K562 (cell line): ENCODE data around the gene PACSIN3. TPM values are rescaled to one million over a fixed set of nuclear protein-coding genes. Genes with fewer than 3 reads are reported as not detected.

ENCODE experiments used
- ATAC-seq: fragments of 200-7000 bp; cut with Tn5 transposase; 3 replicates; pipeline ENCODE4 v1.9.1; 2020; ENCODE audit warnings: moderate library complexity
- BruUV-seq: library from RNA; stranded (reverse); fragments of 400-500 nt; replicated peaks from 2 replicates; lab custom pipeline; 2021; lab: Mats Ljungman, UMichigan
- CTCF ChIA-PET: fragments of 300-600 bp; formaldehyde crosslinking; extraction: SDS; loops from one replicate; lab custom pipeline; 2021; ENCODE audit warnings: low intra/inter-chr PET ratio; lab: Yijun Ruan, JAX
- POLR2A ChIA-PET: fragments of 300-600, 350-650 bp; sonication (Branson Sonifier 250); formaldehyde crosslinking; extraction: SDS; loops from one replicate; lab custom pipeline; 2021; ENCODE audit warnings: antibody characterized with exemption, inconsistent platforms; lab: Yijun Ruan, JAX
- DNase-seq, 4 experiments: peaks; one replicate each; pipeline versions ENCODE4 v3.0.0 to v3.0.0-alpha.2; 2011 to 2018; ENCODE audit warnings: low spot score in 3 of 4, mixed read lengths in 3 of 4; ENCODE audit errors: extremely low read depth in 1 of 4
- FAIRE-seq: peaks from 2 replicates; lab custom pipeline; 2011; peaks lifted over from hg19 to GRCh38; lab: Jason Lieb, UNC
- H2AFZ ChIP-seq: 2 replicates; pipeline ENCODE4 v1.6.0; 2011; ENCODE audit warnings: low read depth, low read length, control low read depth, inconsistent platforms
- H3K27ac ChIP-seq: fragments of 200-600 bp; 3 replicates; pipeline ENCODE4 v1.8.0; 2011; ENCODE audit warnings: low read depth, mild to moderate bottlenecking, control low read depth, inconsistent platforms, low read length, moderate library complexity, mixed read lengths; ENCODE audit errors: extremely low read depth
- H3K27me3 ChIP-seq, 2 experiments: fragments of 300-600 bp in 1 of 2; 2 replicates in 1 of 2; 3 replicates in 1 of 2; pipeline versions ENCODE4 v1.6.0 to v1.8.0; 2011; ENCODE audit warnings: inconsistent platforms in 2 of 2, low read length in 2 of 2, mild to moderate bottlenecking in 1 of 2, mixed read lengths in 1 of 2, moderate library complexity in 1 of 2; ENCODE audit not compliant: control insufficient read depth in 2 of 2, insufficient read depth in 2 of 2
- H3K36me3 ChIP-seq: fragments of 300-600 bp; 3 replicates; pipeline ENCODE4 v1.8.0; 2011; ENCODE audit warnings: mild to moderate bottlenecking, low read length, inconsistent platforms; ENCODE audit not compliant: control insufficient read depth, insufficient read depth
- H3K4me1 ChIP-seq, 2 experiments: fragments of 200-600 bp in 1 of 2; replicated peaks in 1 of 2; 2 replicates in 1 of 2; 3 replicates in 1 of 2; pipeline versions ENCODE4 v1.5.1 to v1.8.0; 2011; ENCODE audit warnings: inconsistent platforms in 2 of 2, low read length in 2 of 2, mild to moderate bottlenecking in 1 of 2, mixed read lengths in 1 of 2, moderate library complexity in 1 of 2; ENCODE audit not compliant: control insufficient read depth in 2 of 2, insufficient read depth in 2 of 2
- H3K4me2 ChIP-seq: 2 replicates; pipeline ENCODE4 v1.6.1; 2011; ENCODE audit warnings: low read length, control low read depth, inconsistent platforms, mixed read lengths; ENCODE audit not compliant: insufficient read depth
- H3K4me3 ChIP-seq: fragments of 200-600 bp; sonication (generic), shearing (Covaris generic); 2 replicates; pipeline ENCODE4 v1.5.1; 2016; ENCODE audit warnings: control low read depth, inconsistent platforms
- H3K79me2 ChIP-seq: fragments of 200-600 bp; 3 replicates; pipeline ENCODE4 v1.8.0; 2011; ENCODE audit warnings: low read length, inconsistent platforms; ENCODE audit not compliant: control insufficient read depth, insufficient read depth
- H3K9ac ChIP-seq, 2 experiments: 2 replicates each; pipeline versions ENCODE4 v1.6.0 to v1.6.1; 2011; ENCODE audit warnings: low read depth in 2 of 2, low read length in 2 of 2, control low read depth in 1 of 2, inconsistent platforms in 1 of 2, mild to moderate bottlenecking in 1 of 2, mixed read lengths in 1 of 2; ENCODE audit not compliant: insufficient read depth in 1 of 2
- H3K9me1 ChIP-seq: one replicate; pipeline ENCODE4 v1.6.0; 2011; ENCODE audit warnings: inconsistent platforms, mild to moderate bottlenecking, low read length, moderate library complexity; ENCODE audit not compliant: control insufficient read depth, insufficient read depth
- H3K9me3 ChIP-seq: replicated peaks from 2 replicates; pipeline ENCODE4 v1.5.1; 2011; ENCODE audit warnings: low read depth, low read length, inconsistent platforms; ENCODE audit not compliant: control insufficient read depth, insufficient read depth
- H4K20me1 ChIP-seq: replicated peaks from 2 replicates; pipeline ENCODE4 v1.6.1; 2011; ENCODE audit warnings: low read length, inconsistent platforms, mixed read lengths; ENCODE audit not compliant: control insufficient read depth, insufficient read depth
- E2F3 ChIP-seq: fragments of 250-450 bp; sonication (Bioruptor Pico); IDR thresholded peaks from 2 replicates; pipeline ENCODE4 v1.4.0; 2020; ENCODE audit warnings: mild to moderate bottlenecking
- FOXJ3 ChIP-seq: sonication (generic); formaldehyde crosslinking; IDR thresholded peaks from 2 replicates; pipeline ENCODE4 v1.4.0; 2020; ENCODE audit warnings: mild to moderate bottlenecking, missing genetic modification reagents
- GABPB2 ChIP-seq: fragments of 250-450 bp; sonication (Bioruptor Pico); conservative IDR thresholded peaks from 2 replicates; pipeline ENCODE4 v1.5.1; 2021; ENCODE audit warnings: mild to moderate bottlenecking
- GTF3C2 ChIP-seq: IDR thresholded peaks from 3 replicates; pipeline ENCODE4 v1.6.1; 2011; ENCODE audit warnings: borderline replicate concordance, mild to moderate bottlenecking, moderate library complexity; ENCODE audit not compliant: insufficient read length; ENCODE audit errors: extremely low read depth
- HDAC8 ChIP-seq: fragments of 450-650 bp; IDR thresholded peaks from 2 replicates; pipeline ENCODE4 v1.6.1; 2016; ENCODE audit warnings: mild to moderate bottlenecking, missing genetic modification characterization, moderate library complexity, missing compliant biosample characterization
- HSF4 ChIP-seq: fragments of 250-450 bp; sonication (Bioruptor Pico); IDR thresholded peaks from 2 replicates; pipeline ENCODE4 v2.1.2; 2022; ENCODE audit warnings: mild to moderate bottlenecking, moderate library complexity, borderline replicate concordance
- JUND ChIP-seq, 2 experiments: IDR thresholded peaks; 2 replicates in 1 of 2; 3 replicates in 1 of 2; pipeline ENCODE4 v1.6.1; 2011; ENCODE audit warnings: borderline replicate concordance in 2 of 2, low read depth in 2 of 2, low read length in 2 of 2, improper control_type of control experiment in 1 of 2, missing biosample characterization in 1 of 2, missing genetic modification characterization in 1 of 2, missing genetic modification reagents in 1 of 2
- MAX ChIP-seq: sonication (generic); formaldehyde crosslinking; IDR thresholded peaks from 2 replicates; pipeline ENCODE4 v1.9.0; 2022; ENCODE audit warnings: mild to moderate bottlenecking, missing genetic modification reagents
- MAZ ChIP-seq, 2 experiments: fragments of 450-650 bp in 1 of 2; sonication (generic) in 1 of 2; formaldehyde crosslinking; IDR thresholded peaks in 1 of 2; conservative IDR thresholded peaks in 1 of 2; 2 replicates each; pipeline versions ENCODE4 v1.4.0 to v1.5.0; 2020; ENCODE audit warnings: mild to moderate bottlenecking in 1 of 2, missing genetic modification reagents in 1 of 2
- MCM5 ChIP-seq: fragments of 450-650 bp; IDR thresholded peaks from 2 replicates; pipeline ENCODE4 v1.6.1; 2016; ENCODE audit warnings: low read depth
- NFIC ChIP-seq: fragments of 450-650 bp; IDR thresholded peaks from 2 replicates; pipeline ENCODE4 v1.6.1; 2017; ENCODE audit warnings: mild to moderate bottlenecking, inconsistent platforms
- NR3C1 ChIP-seq: sonication (generic); formaldehyde crosslinking; IDR thresholded peaks from 2 replicates; pipeline ENCODE4 v1.8.1; 2022; ENCODE audit warnings: missing genetic modification reagents
- POLR2B ChIP-seq: fragments of 450-650 bp; IDR thresholded peaks from 2 replicates; pipeline ENCODE4 v1.6.1; 2018; ENCODE audit warnings: low read depth; ENCODE audit not compliant: partially characterized antibody
- POLR3A ChIP-seq: IDR thresholded peaks from 2 replicates; pipeline ENCODE4 v1.6.1; 2011; ENCODE audit warnings: borderline replicate concordance, mild to moderate bottlenecking, moderate library complexity; ENCODE audit not compliant: insufficient read length, insufficient read depth; ENCODE audit errors: extremely low read depth
- PTTG1 ChIP-seq: fragments of 450-650 bp; IDR thresholded peaks from 2 replicates; pipeline ENCODE4 v1.6.1; 2016; ENCODE audit warnings: low read depth, mild to moderate bottlenecking, missing genetic modification characterization, missing compliant biosample characterization
- SETDB1 ChIP-seq: IDR thresholded peaks from one replicate; pipeline ENCODE4 v1.6.1; 2012; ENCODE audit warnings: low read length, control low read depth, inconsistent platforms
- SMARCE1 ChIP-seq: fragments of 450-650 bp; IDR thresholded peaks from 2 replicates; pipeline ENCODE4 v1.7.1; 2016; ENCODE audit warnings: mild to moderate bottlenecking
- XRCC3 ChIP-seq: fragments of 450-650 bp; IDR thresholded peaks from 2 replicates; pipeline ENCODE4 v1.6.1; 2017; ENCODE audit warnings: mild to moderate bottlenecking, moderate library complexity
- ZNF217 ChIP-seq: sonication (generic); formaldehyde crosslinking; IDR thresholded peaks from 2 replicates; pipeline ENCODE4 v1.8.0; 2022; ENCODE audit warnings: mild to moderate bottlenecking, missing genetic modification reagents
- WGBS: fragments of 100-300 bp; shearing (Covaris generic); methylation state at CpG from one replicate; pipeline ENCODE4 v1.1.6; 2016; ENCODE audit warnings: low coverage, mixed read lengths; ENCODE audit not compliant: insufficient coverage; ENCODE audit errors: missing lambda C conversion rate; 5-methylcytosine and 5-hydroxymethylcytosine counted together
- in situ Hi-C: fragments of 300-500 bp; cut with MboI; formaldehyde crosslinking; loops from 4 replicates; pipeline ENCODE4 v1.15.0; 2018; ENCODE audit warnings: inconsistent platforms, mixed read lengths
- intact Hi-C: fragments of 100-400 bp; cut with micrococcal nuclease; formaldehyde crosslinking; loops from 2 replicates; pipeline ENCODE4 v1.14.2; 2022
- polyA plus RNA-seq, 8 experiments: library from polyadenylated mRNA; depleted of rRNA in 4 of 8; stranded (reverse) in 5 of 8; unstranded in 3 of 8; fragments of >200 nt; fragmentation: Nextera tagmentation in 2 of 8; fragmentation: Illumina TruSeq in 1 of 8; extraction: Ambion mirVana in 2 of 8; extraction: Trizol in 1 of 8; gene quantifications; 2 replicates each; pipeline versions ENCODE4 v1.2.1 to v1.2.3, GENCODE V29; 2011 to 2014; ENCODE audit warnings: inconsistent platforms in 1 of 8, missing spikeins in 1 of 8
- total RNA-seq, 7 experiments: library from RNA; depleted of rRNA in 6 of 7; stranded (reverse); fragments of >200 nt in 6 of 7; fragmentation: Illumina TruSeq in 2 of 7; extraction: Trizol in 2 of 7; gene quantifications; 2 replicates each; pipeline versions ENCODE4 v1.2.1 to v1.2.3, GENCODE V29; 2011 to 2021; ENCODE audit warnings: low replicate concordance in 1 of 7

Gene PACSIN3
- total and polyA plus RNA-seq, 9 of the 15 experiments (the other 6 are each of a cell fraction or from before 2014, with no cell fraction given): 0.13 to 18.1 (median 7.1) TPM

GRCh38 chr11:47216121-47216798, 30.0 kb upstream of the PACSIN3 start:
- DNase-seq: peak in 3 of 4 experiments; percentile 25 to 53 (median 38)
- Histone ChIP-seq H3K9me3 (no peaks in the 10 kb centered on the region), H3K9ac (peak overlapping the region; percentile 82 to 86), H3K27ac (peak overlapping the region; percentile 93; the same call in 2 of the 3 replicates), H3K36me3 (no peaks in the 10 kb centered on the region; the same call in 2 of the 3 replicates), H2AFZ (peak overlapping the region; percentile 97), H4K20me1 (no peaks in the 10 kb centered on the region; the same call in 1 of the 2 replicates), H3K27me3 (no peaks in the 10 kb centered on the region), H3K4me2 (peak overlapping the region; percentile 99), H3K9me1 (no peaks in the 10 kb centered on the region), H3K4me3 (peak overlapping the region; percentile 59), H3K4me1 (peaks cover 14 to 20% of the 10 kb centered on the region in 2 experiments; a peak in 4 of 5 replicates), H3K79me2 (peaks cover 17% of the 10 kb centered on the region; the same call in 2 of the 3 replicates)
- intact Hi-C loops (no loop called here), in situ Hi-C loops (no loop called here)
- ATAC-seq: peak; percentile 42
- FAIRE-seq: peak; percentile 26
- CTCF ChIA-PET: interaction anchor here (0.6 kb wide), 1 partner anchor 42 kb away, joined by 3 read pairs; no protein-coding TSS in a partner anchor
- BruUV-seq: no TSS peak
- POLR2A ChIA-PET: interaction anchor here (0.6 to 2.4 kb wide), 5 partner anchors 8 to 282 kb away, joined by 3 to 7 read pairs (median 4); no protein-coding TSS in a partner anchor
- 13% methylated on average over 12 of the region's 12 CpGs for WGBS
- TF ChIP-seq E2F3 (CRISPR knock-in tag) (no peak), HDAC8 (no peak), PTTG1 (tag) (no peak), POLR2B (no peak), FOXJ3 (CRISPR knock-in tag) (no peak), SMARCE1 (0 out of 2 replicates have a peak, but pooled peaks have one; percentile 14), NFIC (peak; percentile 46; the same call in 1 of the 2 replicates), JUND (IDR thresholded peaks at IDR 0.05; ENCODE audit: borderline replicate concordance, low read depth, low read length) (peak; percentile 49; the same call in 1 of the 2 replicates), JUND (tag; IDR thresholded peaks at IDR 0.05; ENCODE audit: borderline replicate concordance, low read depth, low read length) (peak; percentile 60; the same call in 2 of the 3 replicates), HSF4 (no peak), SETDB1 (no peak), XRCC3 (no peak), NR3C1 (CRISPR knock-in tag) (no peak), ZNF217 (no peak), MAZ (CRISPR knock-in tag; conservative IDR thresholded peaks at IDR 0.05 in 1 of 2, IDR thresholded peaks at IDR 0.05 in 1 of 2) (0 out of 4 replicates have a peak, but pooled peaks of 1 of the 2 experiments have one; percentile 27), POLR3A (no peak), MAX (CRISPR knock-in tag) (peak; percentile 22; the same call in 1 of the 2 replicates), MCM5 (no peak), GABPB2 (CRISPR knock-in tag) (no peak), GTF3C2 (no peak)
